HG02798 (cell line): ENCODE measurements around the gene AIF1.

ENCODE experiments used
- ATAC-seq: cut with Tn5 transposase; IDR thresholded peaks from one replicate; pipeline ENCODE4 v1.9.1; 2021; ENCODE audit warnings: mild to moderate bottlenecking; ENCODE audit not compliant: unreplicated experiment, poor library complexity

AIF1 gene

DNA sequence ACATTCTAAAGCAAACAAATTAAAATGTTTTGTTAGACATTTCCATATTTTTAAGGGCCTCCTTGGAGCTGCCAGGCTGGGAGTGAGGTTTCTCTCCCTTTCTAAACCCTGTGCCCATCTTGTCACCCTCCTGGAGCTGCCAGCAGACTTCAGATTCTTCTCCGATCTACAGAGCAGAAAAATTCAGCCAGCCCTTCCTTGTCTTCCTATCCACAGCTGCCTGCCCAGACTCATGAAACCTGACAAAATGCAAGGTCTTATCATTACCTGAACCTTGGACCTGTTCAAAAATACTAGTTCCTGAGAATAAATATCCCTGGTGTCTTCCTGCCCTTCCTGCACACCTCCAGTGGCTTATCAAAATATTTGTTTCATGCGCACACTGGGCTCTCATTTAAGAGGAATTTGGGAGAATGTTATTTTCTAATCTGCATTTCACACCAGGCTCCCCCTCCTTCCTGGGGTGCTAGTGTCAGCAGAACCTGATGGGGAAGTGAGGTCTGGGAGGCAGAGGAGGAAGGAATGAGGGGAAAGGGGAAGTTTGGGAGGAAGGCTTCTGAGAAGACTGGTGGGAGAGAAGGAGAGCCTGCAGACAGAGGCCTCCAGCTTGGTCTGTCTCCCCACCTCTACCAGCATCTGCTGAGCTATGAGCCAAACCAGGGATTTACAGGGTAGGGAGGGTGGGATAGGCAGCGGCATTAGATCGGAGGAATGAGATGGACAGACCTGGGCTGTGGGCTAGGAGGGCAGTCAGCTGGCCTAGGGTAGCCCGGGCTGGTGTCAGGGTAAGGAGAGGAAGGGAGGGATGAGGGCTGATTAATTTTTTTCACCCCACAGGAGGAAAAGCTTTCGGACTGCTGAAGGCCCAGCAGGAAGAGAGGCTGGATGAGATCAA, at the start of gene AIF1:
TSS of gene AIF1 (plus strand) at position 551 of the 895 bp plus-strand sequence. CDS start at position 647, 96 bp downstream.
- ATAC-seq: no peak

- no peak for ATAC-seq
Measured at GRCh38 chr6:31567531-31568370, 47.3 kb upstream of the AIF1 start.

- ATAC-seq: peak; percentile 75
Measured at GRCh38 chr6:31568537-31568961, 46.5 kb upstream of the AIF1 start.

GRCh38 chr6:31569861-31570536, 45.0 kb upstream of the AIF1 start:
- ATAC-seq: no peak

DNA sequence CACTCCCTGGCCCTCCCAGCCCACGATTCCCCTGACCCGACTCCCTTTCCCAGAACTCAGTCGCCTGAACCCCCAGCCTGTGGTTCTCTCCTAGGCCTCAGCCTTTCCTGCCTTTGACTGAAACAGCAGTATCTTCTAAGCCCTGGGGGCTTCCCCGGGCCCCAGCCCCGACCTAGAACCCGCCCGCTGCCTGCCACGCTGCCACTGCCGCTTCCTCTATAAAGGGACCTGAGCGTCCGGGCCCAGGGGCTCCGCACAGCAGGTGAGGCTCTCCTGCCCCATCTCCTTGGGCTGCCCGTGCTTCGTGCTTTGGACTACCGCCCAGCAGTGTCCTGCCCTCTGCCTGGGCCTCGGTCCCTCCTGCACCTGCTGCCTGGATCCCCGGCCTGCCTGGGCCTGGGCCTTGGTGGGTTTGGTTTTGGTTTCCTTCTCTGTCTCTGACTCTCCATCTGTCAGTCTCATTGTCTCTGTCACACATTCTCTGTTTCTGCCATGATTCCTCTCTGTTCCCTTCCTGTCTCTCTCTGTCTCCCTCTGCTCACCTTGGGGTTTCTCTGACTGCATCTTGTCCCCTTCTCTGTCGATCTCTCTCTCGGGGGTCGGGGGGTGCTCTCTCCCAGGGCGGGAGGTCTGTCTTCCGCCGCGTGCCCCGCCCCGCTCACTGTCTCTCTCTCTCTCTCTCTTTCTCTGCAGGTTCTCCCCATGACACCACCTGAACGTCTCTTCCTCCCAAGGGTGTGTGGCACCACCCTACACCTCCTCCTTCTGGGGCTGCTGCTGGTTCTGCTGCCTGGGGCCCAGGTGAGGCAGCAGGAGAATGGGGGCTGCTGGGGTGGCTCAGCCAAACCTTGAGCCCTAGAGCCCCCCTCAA, 42.8 kb upstream of the AIF1 start, which contains the start of gene LTA:
TSS of gene LTA (plus strand) at position 249 of the 871 bp plus-strand sequence. CDS start at position 703, 454 bp downstream.
- ATAC-seq: peak; percentile 41

GRCh38 chr6:31573239-31574105, 41.6 kb upstream of the AIF1 start:
- ATAC-seq: no peak

DNA sequence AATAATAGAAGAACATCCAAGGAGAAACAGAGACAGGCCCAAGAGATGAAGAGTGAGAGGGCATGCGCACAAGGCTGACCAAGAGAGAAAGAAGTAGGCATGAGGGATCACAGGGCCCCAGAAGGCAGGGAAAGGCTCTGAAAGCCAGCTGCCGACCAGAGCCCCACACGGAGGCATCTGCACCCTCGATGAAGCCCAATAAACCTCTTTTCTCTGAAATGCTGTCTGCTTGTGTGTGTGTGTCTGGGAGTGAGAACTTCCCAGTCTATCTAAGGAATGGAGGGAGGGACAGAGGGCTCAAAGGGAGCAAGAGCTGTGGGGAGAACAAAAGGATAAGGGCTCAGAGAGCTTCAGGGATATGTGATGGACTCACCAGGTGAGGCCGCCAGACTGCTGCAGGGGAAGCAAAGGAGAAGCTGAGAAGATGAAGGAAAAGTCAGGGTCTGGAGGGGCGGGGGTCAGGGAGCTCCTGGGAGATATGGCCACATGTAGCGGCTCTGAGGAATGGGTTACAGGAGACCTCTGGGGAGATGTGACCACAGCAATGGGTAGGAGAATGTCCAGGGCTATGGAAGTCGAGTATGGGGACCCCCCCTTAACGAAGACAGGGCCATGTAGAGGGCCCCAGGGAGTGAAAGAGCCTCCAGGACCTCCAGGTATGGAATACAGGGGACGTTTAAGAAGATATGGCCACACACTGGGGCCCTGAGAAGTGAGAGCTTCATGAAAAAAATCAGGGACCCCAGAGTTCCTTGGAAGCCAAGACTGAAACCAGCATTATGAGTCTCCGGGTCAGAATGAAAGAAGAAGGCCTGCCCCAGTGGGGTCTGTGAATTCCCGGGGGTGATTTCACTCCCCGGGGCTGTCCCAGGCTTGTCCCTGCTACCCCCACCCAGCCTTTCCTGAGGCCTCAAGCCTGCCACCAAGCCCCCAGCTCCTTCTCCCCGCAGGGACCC, 40.6 kb upstream of the AIF1 start:
- ATAC-seq: no peak

- ATAC-seq: no peak
Measured at GRCh38 chr6:31575335-31575901, 39.6 kb upstream of the AIF1 start, which contains the start of gene TNF. Gene TNF, plus strand, starts transcription at chr6:31575565. Its CDS starts 177 bp downstream, at chr6:31575742.

- ATAC-seq: no peak
Measured at GRCh38 chr6:31575952-31576685, 38.9 kb upstream of the AIF1 start.

GRCh38 chr6:31576897-31577578, 38.0 kb upstream of the AIF1 start:
- no peak for ATAC-seq

- ATAC-seq: no peak
Measured at GRCh38 chr6:31577579-31577966, 37.5 kb upstream of the AIF1 start.

- ATAC-seq: no peak
Measured at GRCh38 chr6:31578184-31579118, 36.6 kb upstream of the AIF1 start.

DNA sequence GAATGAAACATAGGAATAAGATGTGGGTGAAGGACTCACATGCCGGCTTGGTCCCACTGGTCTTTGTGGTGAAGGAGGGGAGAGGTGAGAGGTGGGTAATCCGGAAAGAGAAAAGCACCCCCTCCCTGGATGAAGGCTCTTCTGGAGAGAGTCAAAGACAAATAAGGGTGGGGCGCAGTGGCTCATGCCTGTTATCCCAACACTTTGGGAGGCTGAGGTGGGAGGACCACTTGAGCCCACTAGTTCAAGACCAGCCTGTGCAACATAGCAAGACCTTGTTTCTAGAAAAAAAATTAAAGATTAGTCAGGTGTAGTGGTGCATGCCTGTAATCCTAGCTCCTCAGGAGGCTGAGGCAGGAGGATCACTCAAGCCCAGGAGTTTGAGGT, 35.9 kb upstream of the AIF1 start:
- no peak for ATAC-seq

DNA sequence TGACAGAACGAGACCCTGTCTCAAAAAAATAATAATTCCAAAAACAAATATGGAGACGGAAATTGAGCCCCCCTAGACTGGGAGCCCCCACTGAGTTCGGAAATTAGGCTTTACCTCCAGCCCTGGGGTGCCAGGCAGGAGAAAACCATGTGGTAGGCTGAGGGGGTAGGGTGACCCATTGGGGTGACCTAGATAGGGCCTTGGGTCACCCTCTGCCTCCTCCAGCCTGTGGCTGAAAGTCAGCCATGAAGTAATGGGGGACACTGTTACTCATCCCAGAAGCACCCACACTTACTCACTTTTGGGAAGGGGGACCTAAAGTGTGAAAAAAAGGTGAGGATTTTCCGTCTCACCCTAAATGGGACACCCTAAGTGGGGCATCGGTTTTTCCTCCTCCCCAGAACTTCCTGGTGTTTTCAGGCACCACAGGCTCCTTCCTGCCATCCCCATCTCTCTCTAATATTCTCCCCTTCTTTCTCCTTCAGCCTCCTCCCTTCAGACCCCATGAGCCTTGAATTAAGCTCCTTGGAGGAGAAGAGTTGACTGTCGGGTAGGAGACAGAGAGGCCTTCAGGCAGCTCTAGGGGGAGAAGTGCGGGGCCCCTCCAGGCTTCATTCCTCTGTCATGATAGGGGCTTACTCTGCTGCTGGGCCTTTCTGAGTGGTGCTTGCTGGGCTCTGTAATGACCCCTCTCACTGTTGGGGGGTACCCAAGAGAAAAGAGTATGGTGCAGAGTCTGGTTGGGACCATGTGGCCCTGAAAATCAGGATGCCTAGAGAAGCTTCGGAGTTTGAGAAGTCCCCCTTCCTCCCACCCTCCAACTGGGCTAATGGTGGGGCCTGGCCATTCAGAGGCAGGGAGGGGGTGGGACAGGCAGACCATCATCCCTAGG, 35.2 kb upstream of the AIF1 start:
- no peak for ATAC-seq
